MM.1S (cell line): Measurements from ENCODE around the gene DNMT3A.

Experiments used
- DNase-seq: peaks from one replicate; pipeline ENCODE4 v3.0.0-alpha.2; 2015
- H2AFZ ChIP-seq: fragments of 300-600 bp; sonication (generic); 2 replicates; pipeline ENCODE4 v1.6.0; 2016; ENCODE audit warnings: antibody characterized with exemption, low read length
- H3F3A ChIP-seq: fragments of 300-600 bp; sonication (generic); 2 replicates; pipeline ENCODE4 v1.6.1; 2016; ENCODE audit warnings: mild to moderate bottlenecking, antibody characterized with exemption, low read length, moderate library complexity, mixed read lengths; ENCODE audit not compliant: insufficient read depth
- H3K27ac ChIP-seq: fragments of 300-600 bp; sonication (generic); 2 replicates; pipeline ENCODE4 v1.5.1; 2016; ENCODE audit warnings: mild to moderate bottlenecking, low read length
- H3K27me3 ChIP-seq: fragments of 300-600 bp; sonication (generic); replicated peaks from 2 replicates; pipeline ENCODE4 v1.6.0; 2016; ENCODE audit warnings: low read length; ENCODE audit not compliant: insufficient read depth
- H3K36me3 ChIP-seq: fragments of 300-600 bp; sonication (generic); replicated peaks from 2 replicates; pipeline ENCODE4 v1.6.1; 2016; ENCODE audit warnings: mild to moderate bottlenecking, low read length, mixed read lengths; ENCODE audit not compliant: insufficient read depth
- H3K4me1 ChIP-seq: fragments of 300-600 bp; sonication (generic); 2 replicates; pipeline ENCODE4 v1.6.1; 2016; ENCODE audit warnings: low read length, mixed read lengths
- H3K4me2 ChIP-seq: fragments of 300-600 bp; sonication (generic); 2 replicates; pipeline ENCODE4 v1.6.0; 2016; ENCODE audit warnings: low read depth, low read length
- H3K4me3 ChIP-seq: fragments of 300-600 bp; sonication (generic); 2 replicates; pipeline ENCODE4 v1.5.1; 2016; ENCODE audit warnings: low read length, mixed read lengths
- H3K79me2 ChIP-seq: fragments of 300-600 bp; sonication (generic); 2 replicates; pipeline ENCODE4 v1.6.1; 2016; ENCODE audit warnings: mixed run types, low read length, mixed read lengths
- H3K9ac ChIP-seq: fragments of 300-600 bp; sonication (generic); 2 replicates; pipeline ENCODE4 v1.6.1; 2016; ENCODE audit warnings: low read length, mixed read lengths
- H3K9me2 ChIP-seq: fragments of 300-600 bp; sonication (generic); replicated peaks from 2 replicates; pipeline ENCODE4 v1.6.1; 2016; ENCODE audit warnings: mild to moderate bottlenecking, low read length, mixed read lengths; ENCODE audit not compliant: insufficient read depth
- H3K9me3 ChIP-seq: fragments of 300-600 bp; sonication (generic); replicated peaks from 2 replicates; pipeline ENCODE4 v1.6.1; 2016; ENCODE audit warnings: mild to moderate bottlenecking, low read length, mixed read lengths; ENCODE audit not compliant: insufficient read depth
- H4K20me1 ChIP-seq: fragments of 300-600 bp; sonication (generic); 2 replicates; pipeline ENCODE4 v1.6.1; 2016; ENCODE audit warnings: mild to moderate bottlenecking, low read length, moderate library complexity, mixed read lengths; ENCODE audit not compliant: insufficient read depth
- EZH2 ChIP-seq: fragments of 300-600 bp; sonication (generic); optimal IDR thresholded peaks from 2 replicates; pipeline ENCODE3; 2017; ENCODE audit warnings: low read depth, mild to moderate bottlenecking, antibody characterized with exemption, low read length, mixed read lengths
- EZH2phosphoT487 ChIP-seq: fragments of 300-600 bp; sonication (generic); IDR thresholded peaks from 2 replicates; pipeline ENCODE4 v1.6.1; 2018; ENCODE audit warnings: antibody characterized with exemption, low read length
- TF ChIP-seq, protein P1 (sequence below): fragments of 300-600 bp; sonication (generic); IDR thresholded peaks from 2 replicates; pipeline ENCODE4 v1.5.1; 2016; ENCODE audit warnings: antibody characterized with exemption, low read length, mixed read lengths

DNMT3A gene

DNA sequence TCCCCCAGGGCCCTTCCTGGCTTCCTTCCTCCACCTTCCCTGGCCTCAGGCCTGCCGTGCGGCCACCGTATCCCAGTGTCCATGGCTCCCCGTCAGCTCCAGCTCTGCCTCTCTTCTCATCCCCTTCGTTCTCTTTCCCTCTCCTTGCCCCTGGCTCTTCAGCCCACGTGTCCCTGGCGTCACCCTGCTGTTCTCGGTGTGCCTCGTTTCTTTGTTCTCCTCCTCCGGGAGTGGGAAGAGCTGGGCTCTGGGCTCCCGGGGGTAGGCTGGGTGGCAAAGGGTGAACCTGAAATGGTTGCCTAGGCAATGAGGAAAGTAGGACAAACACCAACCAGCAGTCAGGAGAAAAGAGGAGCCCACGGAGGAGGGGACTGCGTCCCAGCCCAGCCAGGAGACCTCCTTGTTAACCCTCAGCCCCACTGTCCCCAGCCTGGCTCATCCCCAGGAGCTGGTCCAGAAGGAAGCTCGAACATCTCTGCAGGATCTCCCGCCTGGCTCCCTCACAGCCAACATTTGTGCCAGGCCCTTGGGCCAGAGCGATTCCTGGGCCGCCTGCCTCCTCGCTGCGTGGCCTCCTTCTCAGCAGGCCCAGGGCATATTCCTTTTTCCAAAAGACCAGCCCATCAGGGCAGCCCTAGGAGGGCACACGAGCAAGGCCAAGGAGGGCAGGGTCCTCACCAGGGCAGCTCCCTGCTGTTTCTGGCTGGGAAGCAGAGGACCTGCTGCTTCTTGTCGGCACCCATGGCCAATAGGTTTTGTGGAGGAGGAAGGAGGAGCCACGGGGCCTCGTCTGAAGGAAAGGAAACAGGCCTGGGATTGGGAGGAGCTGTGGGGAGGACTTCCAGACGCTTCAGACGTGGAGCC, 30.9 kb upstream of the DNMT3A start:
- H3K4me1 ChIP-seq: peaks cover 14% of the 10 kb centered on the region
- no peaks in the 10 kb centered on the region for H4K20me1 ChIP-seq
- no peaks in the 10 kb centered on the region for H3K9me3 ChIP-seq
- no peak overlapping the region for H3K4me2 ChIP-seq
- H3K36me3 ChIP-seq: no peaks in the 10 kb centered on the region
- no peaks in the 10 kb centered on the region for H3K9me2 ChIP-seq
- H3K9ac ChIP-seq: no peak overlapping the region
- DNase-seq: no peak
- H3K27me3 ChIP-seq: no peaks in the 10 kb centered on the region
- H3F3A ChIP-seq: peaks cover 7% of the 10 kb centered on the region
- H3K4me3 ChIP-seq: no peak overlapping the region
- no peak overlapping the region for H2AFZ ChIP-seq
- no peak overlapping the region for H3K27ac ChIP-seq
- H3K79me2 ChIP-seq: 0 out of 2 replicates have a peak, but pooled peaks cover 2% of the 10 kb centered on the region
- TF ChIP-seq, protein P1, sequence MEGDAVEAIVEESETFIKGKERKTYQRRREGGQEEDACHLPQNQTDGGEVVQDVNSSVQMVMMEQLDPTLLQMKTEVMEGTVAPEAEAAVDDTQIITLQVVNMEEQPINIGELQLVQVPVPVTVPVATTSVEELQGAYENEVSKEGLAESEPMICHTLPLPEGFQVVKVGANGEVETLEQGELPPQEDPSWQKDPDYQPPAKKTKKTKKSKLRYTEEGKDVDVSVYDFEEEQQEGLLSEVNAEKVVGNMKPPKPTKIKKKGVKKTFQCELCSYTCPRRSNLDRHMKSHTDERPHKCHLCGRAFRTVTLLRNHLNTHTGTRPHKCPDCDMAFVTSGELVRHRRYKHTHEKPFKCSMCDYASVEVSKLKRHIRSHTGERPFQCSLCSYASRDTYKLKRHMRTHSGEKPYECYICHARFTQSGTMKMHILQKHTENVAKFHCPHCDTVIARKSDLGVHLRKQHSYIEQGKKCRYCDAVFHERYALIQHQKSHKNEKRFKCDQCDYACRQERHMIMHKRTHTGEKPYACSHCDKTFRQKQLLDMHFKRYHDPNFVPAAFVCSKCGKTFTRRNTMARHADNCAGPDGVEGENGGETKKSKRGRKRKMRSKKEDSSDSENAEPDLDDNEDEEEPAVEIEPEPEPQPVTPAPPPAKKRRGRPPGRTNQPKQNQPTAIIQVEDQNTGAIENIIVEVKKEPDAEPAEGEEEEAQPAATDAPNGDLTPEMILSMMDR: no peak
- TF ChIP-seq EZH2: no peak
- TF ChIP-seq EZH2phosphoT487: no peak

- no peaks in the 10 kb centered on the region for H3K36me3 ChIP-seq
- H3K27me3 ChIP-seq: no peaks in the 10 kb centered on the region
- H3K4me3 ChIP-seq: no peak overlapping the region
- no peaks in the 10 kb centered on the region for H3F3A ChIP-seq
- no peaks in the 10 kb centered on the region for H3K9me2 ChIP-seq
- H3K4me1 ChIP-seq: peaks cover 7% of the 10 kb centered on the region
- no peak overlapping the region for H2AFZ ChIP-seq
- no peak overlapping the region for H3K9ac ChIP-seq
- H3K9me3 ChIP-seq: no peaks in the 10 kb centered on the region
- H3K79me2 ChIP-seq: 0 out of 2 replicates have a peak, but pooled peaks cover 2% of the 10 kb centered on the region
- no peak overlapping the region for H3K27ac ChIP-seq
- no peaks in the 10 kb centered on the region for H4K20me1 ChIP-seq
- DNase-seq: no peak
- TF ChIP-seq EZH2phosphoT487 (no peak), EZH2 (no peak)
- TF ChIP-seq, protein P1: no peak
- H3K4me2 ChIP-seq: no peak overlapping the region
Observed at GRCh38 chr2:25371253-25372241, 29.8 kb upstream of the DNMT3A start.

- no peaks in the 10 kb centered on the region for H3F3A ChIP-seq
- TF ChIP-seq EZH2 (no peak), EZH2phosphoT487 (no peak)
- TF ChIP-seq, protein P1: no peak
- H4K20me1 ChIP-seq: no peaks in the 10 kb centered on the region
- no peaks in the 10 kb centered on the region for H3K4me1 ChIP-seq
- H3K27me3 ChIP-seq: no peaks in the 10 kb centered on the region
- DNase-seq: no peak
- H3K4me3 ChIP-seq: no peak overlapping the region
- no peaks in the 10 kb centered on the region for H3K79me2 ChIP-seq
- H3K9me2 ChIP-seq: no peaks in the 10 kb centered on the region
- H3K4me2 ChIP-seq: no peak overlapping the region
- no peak overlapping the region for H2AFZ ChIP-seq
- H3K36me3 ChIP-seq: no peaks in the 10 kb centered on the region
- H3K9me3 ChIP-seq: no peaks in the 10 kb centered on the region
- no peak overlapping the region for H3K9ac ChIP-seq
- no peak overlapping the region for H3K27ac ChIP-seq
Observed at GRCh38 chr2:25369876-25370275, 28.2 kb upstream of the DNMT3A start.
